ENCODE data around the gene HOXB3.

The HOXB3 gene

DNA sequence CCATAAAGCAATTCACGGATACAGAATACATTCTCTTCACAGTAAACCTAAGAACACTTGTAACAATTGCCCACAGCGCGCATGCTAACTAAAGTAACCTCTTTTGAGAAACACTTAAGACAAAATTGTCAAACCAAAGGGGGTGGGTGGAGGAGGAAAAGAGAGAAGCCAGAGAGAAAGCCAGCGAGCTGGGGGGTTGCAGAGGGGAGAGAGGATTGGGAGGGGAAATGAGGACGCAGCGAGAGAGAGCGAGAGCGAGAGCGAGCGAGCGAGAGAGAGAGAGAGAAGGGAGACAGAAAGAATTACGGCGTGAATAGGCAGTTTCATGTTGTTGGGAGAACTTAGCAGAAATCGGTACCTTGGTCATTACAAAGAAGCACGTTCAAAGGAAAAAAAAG, 22.4 kb upstream of the HOXB3 start:
- DNase-seq (ENCODE audit: low read depth in 2 of 2): no peak

DNA sequence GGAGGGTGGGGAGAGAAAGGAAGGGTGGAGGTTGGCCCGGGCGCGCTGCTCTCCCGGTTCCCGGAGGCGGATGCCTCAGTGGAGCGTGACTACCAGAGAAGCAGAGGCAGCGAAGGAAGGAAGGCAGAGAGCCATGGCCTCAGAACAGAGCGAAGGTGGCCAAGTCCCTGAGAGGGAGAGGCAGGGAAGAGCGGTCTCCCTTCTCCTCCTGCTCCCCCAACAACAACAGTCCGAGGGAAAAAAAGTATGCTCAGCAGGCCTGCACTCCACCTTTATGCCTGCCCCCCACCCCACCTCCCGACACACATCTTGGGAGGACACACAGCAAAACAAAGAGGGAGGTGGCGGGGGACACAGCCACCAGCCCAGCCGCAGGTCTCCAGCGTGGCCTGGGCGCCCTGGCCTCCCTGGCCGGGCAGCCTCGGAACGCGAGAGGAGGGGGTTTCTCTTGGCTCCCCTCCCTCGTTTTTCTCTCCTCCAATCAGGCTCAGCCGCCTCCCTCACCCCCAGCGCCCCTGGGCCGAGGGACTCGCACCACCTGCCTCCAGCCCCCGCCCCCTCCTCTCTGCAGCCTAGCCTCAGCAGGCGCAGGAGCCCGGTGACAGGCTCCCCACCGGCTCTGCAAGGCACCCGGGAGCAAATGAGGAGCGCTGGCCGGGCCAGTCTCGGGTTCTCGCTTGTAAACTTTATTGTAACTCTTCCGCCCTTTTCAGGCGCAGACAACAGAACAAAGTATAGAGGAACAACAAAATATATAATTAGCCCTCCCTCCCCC, 21.8 kb upstream of the HOXB3 start:
- no peak for DNase-seq (ENCODE audit: low read depth in 2 of 2)

DNA sequence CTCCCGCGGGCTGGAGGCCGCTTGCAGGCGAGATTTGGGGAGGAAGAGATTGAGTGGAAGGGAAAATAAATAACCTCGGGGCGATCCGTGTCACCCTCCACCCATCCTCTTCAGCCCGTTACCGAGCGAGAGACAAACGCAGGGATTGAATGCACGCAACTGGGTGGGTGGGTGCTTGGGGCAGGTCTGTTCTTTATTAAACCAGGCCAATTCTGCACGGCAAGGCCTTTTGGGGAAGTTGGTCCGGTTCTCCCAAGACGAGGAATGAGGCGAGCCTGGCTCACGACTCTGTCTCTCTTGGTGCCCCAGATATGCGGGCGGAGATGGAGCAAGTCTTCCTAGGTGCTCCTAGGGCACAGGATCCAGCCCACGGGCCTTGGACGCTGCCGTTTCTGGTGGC, 21.2 kb upstream of the HOXB3 start:
- DNase-seq (ENCODE audit: low read depth in 2 of 2): no peak

DNA sequence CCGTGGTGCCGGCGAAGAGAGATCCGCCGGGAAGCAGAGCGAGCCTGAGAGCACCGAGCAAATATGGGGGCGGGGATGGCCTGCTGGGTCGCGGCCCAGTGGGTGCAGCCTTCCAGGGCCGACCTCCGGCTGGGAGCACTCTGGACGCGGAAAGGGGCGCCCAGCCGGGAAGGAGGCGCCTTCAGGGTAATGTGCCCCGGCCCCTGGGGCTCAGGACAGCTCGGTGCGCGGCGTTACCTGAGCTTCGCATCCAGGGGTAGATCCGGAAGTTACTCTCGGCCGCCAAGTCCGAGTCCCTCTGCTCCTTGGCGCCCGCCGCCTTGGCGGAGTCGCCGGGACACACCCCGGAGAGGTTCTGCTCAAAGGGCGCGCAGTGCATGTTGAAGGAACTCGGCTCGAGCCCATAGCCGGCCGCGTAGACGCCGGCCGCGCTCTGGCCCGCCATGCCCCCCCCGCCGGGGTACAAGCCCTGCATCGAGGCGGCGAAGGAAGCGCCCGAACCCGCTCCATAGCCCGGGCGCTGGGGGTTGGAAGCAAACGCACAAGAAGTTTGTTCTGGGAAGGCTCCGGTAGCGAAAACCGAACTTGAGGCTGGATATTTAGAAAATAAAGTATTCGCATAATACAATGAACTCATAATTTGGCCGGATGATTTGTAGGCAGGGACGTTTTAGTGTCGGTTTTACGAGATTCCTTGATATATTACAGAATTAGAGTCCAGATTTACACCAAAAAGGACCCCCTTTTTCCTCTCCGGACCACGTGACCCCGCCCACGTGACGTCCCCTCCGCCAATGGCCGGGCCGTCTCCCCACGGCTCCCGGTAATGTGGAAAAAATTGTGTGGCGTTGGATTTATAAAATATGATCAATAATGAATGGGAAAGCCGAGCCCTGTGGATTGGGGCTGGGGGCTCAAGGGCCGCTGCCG, 20.5 kb upstream of the HOXB3 start, which contains the start of gene HOXB7:
Gene HOXB7, minus strand, starts transcription at position 736 of the 930 bp plus-strand sequence. Its CDS starts 99 bp downstream, at position 637.
- DNase-seq (ENCODE audit: low read depth in 2 of 2): no peak

DNA sequence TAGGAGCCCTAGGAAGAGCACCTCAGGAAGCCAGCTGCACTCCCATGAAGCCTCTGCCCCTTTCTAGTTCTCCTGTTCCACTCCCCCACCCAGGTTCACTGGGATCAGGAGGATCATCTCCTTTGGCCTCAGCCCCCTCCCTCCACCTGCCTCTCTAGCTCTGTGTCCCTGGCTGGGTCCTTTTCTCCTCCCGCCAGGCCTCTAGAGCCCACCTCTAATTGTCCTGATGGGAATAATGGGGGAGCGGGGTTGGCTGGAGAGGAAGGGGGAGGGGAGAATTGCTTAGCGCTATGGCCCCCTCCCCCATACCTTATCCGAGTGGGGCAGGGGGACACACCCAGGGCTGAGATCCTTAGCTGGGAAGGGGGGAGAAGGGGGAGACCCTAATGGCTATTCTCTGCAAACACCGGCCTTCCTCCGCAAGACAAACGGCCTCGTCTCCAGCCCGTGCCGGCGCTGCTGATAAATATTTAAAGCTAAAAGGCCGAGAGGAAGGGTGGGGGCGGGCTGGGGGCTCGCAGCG, 19.8 kb upstream of the HOXB3 start:
- DNase-seq (ENCODE audit: low read depth in 2 of 2): no peak

DNA sequence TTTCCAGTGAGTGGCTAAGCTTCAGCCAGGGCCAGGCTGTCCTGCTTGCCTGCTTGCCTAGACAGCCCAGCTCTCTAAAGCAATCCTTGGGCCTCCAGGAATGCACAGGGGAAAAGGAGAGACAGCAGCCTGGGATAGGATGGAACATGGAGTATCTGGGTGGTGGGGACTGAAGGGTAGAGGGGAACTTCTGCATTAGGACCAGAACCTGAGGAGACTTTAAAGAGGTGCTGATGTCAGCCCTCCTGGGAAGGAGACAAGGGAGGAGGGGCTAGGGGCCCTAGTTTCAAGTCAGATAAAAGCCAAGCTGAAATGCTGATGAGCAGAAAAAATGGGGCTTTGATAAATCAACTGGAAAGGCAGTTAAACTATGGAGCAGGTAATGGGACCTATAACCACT, 19.0 kb upstream of the HOXB3 start:
- no peak for DNase-seq (ENCODE audit: low read depth in 2 of 2)

DNA sequence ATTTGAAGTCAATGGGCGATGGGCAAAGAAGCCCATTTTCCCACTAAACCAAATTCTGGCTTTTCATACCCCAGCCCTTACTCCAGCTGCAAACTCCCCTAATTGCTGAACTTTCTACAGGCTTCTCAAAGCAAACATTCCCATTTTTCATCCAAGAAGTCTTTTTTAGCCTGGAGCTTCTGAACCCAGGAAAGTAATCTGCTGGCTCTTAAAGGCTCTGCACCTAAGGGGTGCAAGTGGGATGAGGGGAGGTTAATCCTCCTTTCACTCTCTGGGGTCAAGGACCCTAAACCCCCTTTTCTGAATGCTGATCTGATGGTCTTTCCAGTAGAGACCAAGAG, 18.4 kb upstream of the HOXB3 start:
- DNase-seq (ENCODE audit: low read depth in 2 of 2): no peak

DNA sequence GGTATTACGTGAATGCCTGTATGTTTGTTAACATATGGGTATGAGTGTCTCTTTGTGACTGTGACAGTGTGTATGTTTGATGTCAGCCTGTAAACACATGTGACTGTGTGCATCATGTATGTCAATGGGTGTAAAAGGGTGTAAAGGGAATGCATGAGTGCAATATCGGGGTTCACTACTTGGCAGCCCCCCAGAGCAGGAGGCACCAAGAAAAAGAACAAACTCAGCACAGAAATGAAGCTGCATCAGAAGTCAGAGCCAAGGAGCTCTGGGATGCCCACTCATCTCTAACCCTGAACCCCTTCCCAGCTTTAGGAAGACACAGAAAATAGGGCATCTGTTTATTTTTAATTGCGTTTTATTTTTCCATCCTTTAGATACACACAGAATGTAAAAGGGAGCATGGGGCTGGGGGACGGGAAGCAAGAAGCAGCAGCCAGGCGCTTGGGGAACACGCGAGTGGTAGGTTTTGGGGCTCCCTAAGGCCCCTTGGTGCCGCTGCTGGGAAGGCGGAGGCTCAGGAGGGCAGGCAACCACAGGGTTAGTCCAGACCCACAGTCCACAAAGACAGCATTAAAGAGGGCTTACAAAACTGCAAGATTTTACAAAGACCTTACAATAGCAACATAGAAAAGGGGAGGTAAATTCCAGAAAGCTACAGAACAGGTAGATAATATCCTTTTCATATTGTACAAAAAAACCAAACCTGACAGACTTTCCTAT, 17.0 kb upstream of the HOXB3 start:
- DNase-seq (ENCODE audit: low read depth in 2 of 2): no peak

DNA sequence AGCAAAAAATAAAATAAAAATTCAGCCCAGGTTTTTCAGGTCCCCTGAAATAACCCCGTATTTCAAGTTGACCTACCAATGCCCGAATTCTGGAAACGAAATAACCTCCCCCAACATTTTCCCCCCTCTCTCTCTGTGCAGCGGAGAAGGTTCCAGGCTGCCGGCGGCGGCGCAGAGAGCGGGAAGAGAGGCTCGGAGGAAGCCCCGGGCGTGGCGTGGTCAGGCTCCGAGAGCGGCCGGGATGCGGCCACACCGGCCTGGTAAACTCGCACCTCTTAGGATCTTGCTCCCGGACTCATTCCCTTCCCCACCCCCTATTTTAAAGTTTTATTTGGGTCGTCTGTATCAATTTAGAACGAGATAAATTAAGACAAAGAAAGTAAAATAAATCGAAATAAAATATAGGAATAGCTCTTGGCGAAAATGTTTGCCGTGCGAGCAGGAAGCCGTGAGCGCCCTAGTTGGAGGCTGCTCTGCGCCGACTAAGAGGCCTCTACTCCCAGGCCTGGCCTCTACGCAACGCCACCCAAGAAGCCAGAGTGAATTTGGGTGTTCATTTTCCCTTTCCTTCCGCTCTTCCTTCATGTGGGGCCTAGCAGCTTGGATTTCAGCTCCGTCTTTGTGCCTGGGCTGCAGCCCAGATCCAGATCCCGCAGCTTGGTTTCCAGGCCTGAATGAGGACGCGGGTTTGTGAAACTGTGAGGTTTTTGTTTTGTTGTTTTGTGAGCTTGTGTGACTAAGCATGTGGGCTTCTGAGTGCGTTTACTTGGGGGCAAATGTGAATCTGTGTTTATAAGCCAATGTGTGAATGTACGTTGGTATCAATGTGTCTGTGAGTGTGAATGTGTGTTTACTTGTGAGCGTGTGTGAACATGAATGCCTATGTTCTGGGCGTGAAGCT, 16.2 kb upstream of the HOXB3 start:
- DNase-seq (ENCODE audit: low read depth in 2 of 2): no peak

DNA sequence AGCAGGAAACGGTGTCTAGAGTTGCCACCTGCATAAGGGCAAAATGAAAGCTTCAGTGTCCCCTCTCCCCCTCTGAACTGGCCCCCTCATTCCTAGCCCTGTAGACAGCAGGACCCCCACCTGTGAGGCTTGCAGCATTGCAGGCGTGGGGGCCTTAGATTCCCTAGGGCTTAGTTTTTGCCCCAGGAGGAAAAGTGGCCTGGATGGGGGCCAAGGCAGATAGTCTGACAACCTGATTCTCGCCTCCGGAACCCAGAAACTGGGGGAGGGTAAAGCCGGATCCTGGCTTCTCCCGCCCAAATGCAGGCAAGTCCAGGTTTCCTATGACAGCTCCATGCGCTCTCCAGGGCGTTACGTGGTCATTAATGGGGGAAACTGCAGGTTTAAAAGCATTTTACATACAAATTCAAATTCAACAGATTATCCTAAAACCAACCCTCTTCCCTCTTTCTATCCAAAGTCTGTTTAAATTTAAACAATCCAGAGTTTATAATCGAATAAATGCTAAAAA, 15.4 kb upstream of the HOXB3 start:
- no peak for DNase-seq (ENCODE audit: low read depth in 2 of 2)

DNA sequence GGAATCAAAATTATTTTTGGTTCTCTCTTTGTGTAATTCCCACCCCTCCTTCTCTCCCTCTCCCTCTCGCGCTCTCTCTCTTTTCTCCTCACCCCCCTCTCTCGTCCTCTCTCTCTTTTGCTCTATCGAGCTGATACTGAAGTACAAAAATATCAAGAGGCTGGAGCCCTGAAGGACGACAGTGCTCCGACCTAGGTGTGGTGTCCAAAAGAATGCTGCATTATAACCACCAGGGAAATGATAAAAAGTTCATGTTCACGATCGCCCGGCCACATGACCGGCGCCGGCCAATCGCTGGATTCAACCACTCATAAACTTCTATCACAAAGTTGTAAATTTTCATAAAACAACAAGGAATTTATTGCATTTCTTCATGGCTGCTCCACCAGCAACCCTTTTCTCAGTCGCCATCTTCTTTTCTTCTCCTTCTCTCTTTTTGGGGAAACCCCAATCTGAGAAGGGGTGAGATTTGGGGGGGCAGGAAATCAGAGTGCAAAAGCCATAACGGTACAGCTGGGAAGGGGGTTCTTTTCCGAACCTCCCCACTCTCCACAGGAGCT, 14.8 kb upstream of the HOXB3 start, which contains the start of gene HOXB6:
Gene HOXB6, minus strand, starts transcription at position 217 of the 560 bp plus-strand sequence. CDS start 6,836 bp downstream, outside the sequence.
- DNase-seq (ENCODE audit: low read depth in 2 of 2): no peak

DNA sequence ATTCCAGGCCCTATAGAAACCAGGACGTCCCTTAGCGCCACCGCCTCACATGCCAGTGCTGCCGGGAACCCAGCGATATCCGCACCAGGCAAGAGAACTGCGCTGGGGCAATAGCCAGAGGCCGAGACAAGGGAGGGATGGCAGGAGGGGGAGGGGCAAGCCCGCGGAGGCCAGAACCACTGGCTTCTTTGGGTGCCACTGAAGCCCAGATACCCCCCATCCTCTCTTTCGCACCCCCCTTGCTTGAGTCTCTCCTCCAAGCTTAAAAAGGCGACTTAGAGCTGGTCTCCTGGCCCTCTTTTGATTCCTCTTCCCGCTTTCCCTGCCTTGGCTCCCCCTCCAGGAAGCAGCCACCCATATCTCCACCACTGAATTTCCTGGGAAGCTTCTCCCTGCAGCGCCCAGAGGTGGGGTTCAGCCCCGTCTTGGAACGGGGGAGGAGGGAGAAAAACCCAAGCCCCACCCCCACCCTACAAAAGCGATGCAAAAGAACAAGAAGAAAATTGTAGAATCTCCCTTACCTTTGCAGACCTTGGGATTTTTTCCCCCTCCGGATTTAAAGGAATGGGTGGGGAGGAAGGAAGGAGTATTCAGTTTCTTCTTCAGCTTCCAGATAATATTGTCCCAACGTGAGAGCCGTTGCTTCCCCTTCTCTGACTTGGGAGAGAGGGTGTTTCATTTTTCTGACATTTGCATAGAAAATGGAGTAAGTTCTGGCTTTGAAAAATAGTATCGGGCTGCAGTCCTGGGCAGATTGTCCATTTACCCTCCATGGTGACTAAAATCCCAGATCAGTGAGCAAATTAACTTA, 14.1 kb upstream of the HOXB3 start:
- no peak for DNase-seq (ENCODE audit: low read depth in 2 of 2)

DNA sequence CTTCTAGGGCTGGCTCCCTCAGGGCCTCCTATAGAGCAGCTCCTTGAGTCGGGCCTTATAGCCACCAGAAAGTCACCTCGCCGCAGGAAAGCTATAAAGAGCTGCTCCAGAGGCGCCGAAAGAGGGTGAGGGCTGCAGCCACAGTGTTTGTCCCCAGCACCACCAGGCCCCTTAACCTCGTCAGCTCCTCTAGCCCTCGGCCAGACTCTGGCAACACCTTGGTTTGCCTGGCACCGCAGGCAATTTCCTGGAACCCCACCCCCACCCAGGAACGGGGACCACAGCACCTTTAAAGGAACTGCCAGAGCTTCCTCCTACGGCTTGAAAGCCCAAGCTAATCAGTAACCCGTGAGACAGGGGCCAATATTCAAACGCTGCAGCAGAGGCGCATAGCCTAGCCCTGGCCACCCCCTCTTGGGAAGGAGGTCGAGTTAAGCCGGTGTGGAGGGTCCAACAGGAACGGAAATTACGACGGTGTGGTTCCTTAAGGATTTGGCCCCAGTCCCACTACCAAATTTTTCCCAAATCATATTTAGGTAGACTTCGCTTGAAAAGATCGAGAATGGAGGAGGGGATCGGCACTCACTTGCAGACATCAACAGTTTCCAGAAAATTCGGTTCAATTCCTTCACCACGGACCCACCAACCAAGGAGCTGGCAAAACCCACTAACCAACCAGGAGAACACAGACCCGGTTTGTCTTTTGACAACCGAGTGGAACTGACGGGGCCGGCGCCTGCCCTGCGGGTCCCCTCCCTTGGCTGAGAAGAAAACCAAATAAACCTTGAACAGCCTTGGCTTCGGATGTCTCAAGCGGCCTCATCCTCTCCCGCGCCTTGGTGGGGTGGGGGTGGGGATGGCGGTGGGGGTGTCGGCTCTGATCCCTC, 11.7 kb upstream of the HOXB3 start:
- no peak for DNase-seq (ENCODE audit: low read depth in 2 of 2)

DNA sequence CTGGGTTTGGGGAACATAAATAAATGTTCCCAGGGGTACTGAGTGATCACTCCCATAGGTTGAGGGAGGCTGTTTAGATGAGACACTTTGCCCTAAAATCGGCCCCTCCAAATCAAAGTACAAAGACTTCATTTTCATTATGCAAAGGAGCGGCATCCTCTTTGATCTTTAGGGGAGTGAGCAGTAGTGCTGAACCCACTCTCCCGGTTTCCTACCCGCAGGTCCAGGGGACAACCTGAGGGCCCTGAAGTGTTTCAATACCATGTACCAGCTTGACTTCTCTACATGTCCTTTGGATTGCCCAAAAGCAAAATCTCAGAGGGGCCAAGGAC, 11.1 kb upstream of the HOXB3 start:
- DNase-seq (ENCODE audit: low read depth in 2 of 2): no peak

DNA sequence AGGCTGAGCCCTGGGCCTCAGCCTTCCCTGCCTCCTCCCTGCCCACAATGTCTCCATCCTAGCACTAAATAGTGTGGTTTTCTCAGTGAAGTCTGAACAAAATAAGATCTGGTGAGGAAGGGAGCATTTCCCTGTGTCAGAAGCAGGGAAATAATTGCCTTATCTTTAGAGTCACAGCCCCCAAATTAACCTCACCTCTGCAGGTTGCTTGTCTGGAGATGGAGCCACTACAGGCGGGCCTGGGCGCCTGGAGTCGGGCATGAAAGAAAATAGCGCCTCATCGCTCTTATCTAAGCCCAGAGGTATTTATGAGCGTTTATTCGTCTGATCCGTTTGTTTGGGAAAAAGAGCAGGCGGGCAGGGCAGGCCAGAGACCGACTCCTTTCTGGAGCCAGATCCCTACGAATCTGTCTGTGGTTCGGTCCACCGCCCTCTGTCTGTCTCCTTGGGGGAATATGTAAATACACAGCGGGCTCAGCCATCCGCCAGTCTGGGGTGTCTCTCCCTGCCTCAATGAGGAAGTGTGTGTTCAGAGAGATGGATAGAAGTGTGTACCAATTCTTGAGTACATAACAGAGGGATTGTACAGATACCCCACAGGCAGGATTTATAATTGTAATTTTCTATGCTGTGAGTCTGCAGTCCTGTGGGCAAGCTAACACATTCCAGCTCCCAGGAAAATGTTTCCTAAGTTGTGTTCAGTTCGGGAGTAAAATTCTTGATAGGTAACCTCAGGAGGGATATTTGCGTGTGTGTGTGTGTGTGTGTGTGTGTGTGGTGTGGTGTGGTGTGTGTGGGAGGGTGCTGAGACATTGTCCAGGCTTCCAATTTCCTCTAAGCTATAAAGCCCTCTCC, 10.4 kb upstream of the HOXB3 start:
- no peak for DNase-seq (ENCODE audit: low read depth in 2 of 2)

DNA sequence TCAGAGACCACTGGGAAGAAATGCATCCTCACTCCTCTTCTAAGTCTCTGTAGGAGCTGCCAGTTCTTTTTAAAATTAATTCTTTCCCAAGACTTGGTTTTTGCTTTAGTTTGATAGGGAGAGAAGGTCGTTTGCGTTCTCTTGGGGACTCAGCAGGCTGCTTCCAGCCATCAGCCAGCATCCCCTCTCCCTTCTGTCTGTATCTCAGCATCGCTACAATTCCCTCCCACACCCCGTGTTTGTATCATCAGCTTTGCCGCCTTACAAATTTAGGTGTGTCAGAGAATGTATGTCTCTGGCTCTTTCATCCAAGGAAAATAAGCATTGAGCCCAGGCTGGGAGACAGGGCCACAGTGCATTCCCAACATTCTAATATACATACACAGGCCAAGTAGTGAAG, 9.3 kb upstream of the HOXB3 start:
- DNase-seq (ENCODE audit: low read depth in 2 of 2): no peak

DNA sequence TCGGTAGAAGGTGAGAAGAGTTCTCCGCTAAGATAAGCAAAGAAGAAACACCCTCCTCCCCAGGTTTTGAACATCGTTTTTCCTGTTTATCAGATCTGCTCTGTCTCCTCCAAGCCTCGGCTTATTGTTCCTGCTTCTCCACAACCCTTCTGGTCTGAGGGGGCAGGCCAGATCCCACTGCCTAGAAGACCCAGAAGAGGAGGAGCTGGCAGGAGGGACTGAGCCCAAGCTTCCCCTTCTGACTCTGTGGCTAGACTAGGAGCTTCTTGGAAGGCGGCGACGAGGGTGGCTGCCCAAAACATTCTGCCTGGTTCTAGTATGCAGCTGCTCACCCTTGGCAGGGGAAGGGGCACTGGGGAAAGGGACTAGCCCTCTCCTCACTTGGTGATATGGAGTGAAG, 8.7 kb upstream of the HOXB3 start:
- no peak for DNase-seq (ENCODE audit: low read depth in 2 of 2)

All from activated CD4-positive, alpha-beta T cell treated with anti-CD3 and anti-CD28 coated beads for 24 hours (primary cell).